ENCODE results near the gene SNX24.

- TF ChIP-seq JUNB (IDR thresholded peaks at IDR 0.05; ENCODE audit: unreplicated experiment) (no peak), CREB1 (CRISPR knock-in tag; IDR thresholded peaks at IDR 0.05; ENCODE audit: low read depth) (no peak), CTCF (conservative IDR thresholded peaks at IDR 0.05; ENCODE audit: low read depth in 2 of 2) (no peak), POLR2AphosphoS5 (IDR thresholded peaks at IDR 0.05; ENCODE audit: low read depth) (no peak), EZH2 (IDR thresholded peaks at IDR 0.05; ENCODE audit: low read depth, unreplicated experiment) (no peak), EZH2phosphoT487 (IDR thresholded peaks at IDR 0.05; ENCODE audit: unreplicated experiment) (no peak), REST (IDR thresholded peaks at IDR 0.05; ENCODE audit: unreplicated experiment) (no peak), ZNF114 (CRISPR knock-in tag; IDR thresholded peaks at IDR 0.05) (no peak), NANOG (IDR thresholded peaks at IDR 0.05; ENCODE audit: borderline replicate concordance) (no peak), ETS1 (IDR thresholded peaks at IDR 0.05) (no peak), STAT1 (IDR thresholded peaks at IDR 0.05; ENCODE audit: unreplicated experiment) (no peak)
Measured at GRCh38 chr5:122924719-122925395, 79.4 kb downstream of the SNX24 start.

All from GM23338 (cell line).